MCF 10A (cell line): ENCODE measurements around the gene GTSF1L. TPM values are rescaled to one million over a fixed set of nuclear protein-coding genes. Genes with fewer than 3 reads are reported as not detected.

Source experiments
- BruUV-seq: library from RNA; stranded (reverse); fragments of 400-500 nt; replicated peaks from 2 replicates; lab custom pipeline; 2021; lab: Mats Ljungman, UMichigan
- CTCF ChIA-PET: fragments of 300-600 bp; sonication (Branson Sonifier 250); formaldehyde crosslinking; extraction: SDS; loops from one replicate; lab custom pipeline; 2021; ENCODE audit warnings: antibody characterized with exemption, inconsistent platforms; lab: Yijun Ruan, JAX
- POLR2A ChIA-PET: fragments of 300-600, 350-650 bp; sonication (Branson Sonifier 250); formaldehyde crosslinking; extraction: SDS; loops from one replicate; lab custom pipeline; 2020; ENCODE audit warnings: antibody characterized with exemption, inconsistent platforms; lab: Yijun Ruan, JAX
- DNase-seq: peaks from one replicate; pipeline ENCODE4 v3.0.0-alpha.2; 2018; ENCODE audit not compliant: unreplicated experiment
- H3K27ac Mint-ChIP-seq: one replicate; pipeline ENCODE4 v1.8.0; 2022; ENCODE audit warnings: mild to moderate bottlenecking, low read depth, mixed read lengths; ENCODE audit not compliant: unreplicated experiment
- H3K27me3 Mint-ChIP-seq: one replicate; pipeline ENCODE4 v1.8.0; 2022; ENCODE audit warnings: mixed read lengths; ENCODE audit not compliant: insufficient read depth, unreplicated experiment
- H3K36me3 Mint-ChIP-seq: one replicate; pipeline ENCODE4 v1.8.0; 2022; ENCODE audit warnings: mild to moderate bottlenecking, moderate library complexity, mixed read lengths; ENCODE audit not compliant: insufficient read depth, unreplicated experiment
- H3K4me1 Mint-ChIP-seq: one replicate; pipeline ENCODE4 v1.8.0; 2022; ENCODE audit warnings: mixed read lengths; ENCODE audit not compliant: insufficient read depth, unreplicated experiment
- H3K4me3 Mint-ChIP-seq: one replicate; pipeline ENCODE4 v1.8.0; 2022; ENCODE audit warnings: mild to moderate bottlenecking, moderate library complexity, mixed read lengths; ENCODE audit not compliant: unreplicated experiment
- H3K9me3 Mint-ChIP-seq: one replicate; pipeline ENCODE4 v1.8.0; 2022; ENCODE audit warnings: mixed read lengths; ENCODE audit not compliant: unreplicated experiment
- intact Hi-C: fragments of 100-400 bp; cut with micrococcal nuclease; formaldehyde crosslinking; loops from 2 replicates; pipeline ENCODE4 v1.14.1; 2022
- total RNA-seq: library from RNA; stranded (reverse); gene quantifications from 2 replicates; pipeline ENCODE4 v1.2.3, GENCODE V29; 2022
- TF ChIP-seq, protein P1 (sequence below): fragments of 200-600 bp; IDR thresholded peaks from one replicate; pipeline ENCODE4 v1.8.0; 2022; ENCODE audit warnings: antibody characterized with exemption, mild to moderate bottlenecking; ENCODE audit not compliant: unreplicated experiment

The GTSF1L gene
- total RNA-seq, 1 experiment from 2014 or later = not detected

DNA sequence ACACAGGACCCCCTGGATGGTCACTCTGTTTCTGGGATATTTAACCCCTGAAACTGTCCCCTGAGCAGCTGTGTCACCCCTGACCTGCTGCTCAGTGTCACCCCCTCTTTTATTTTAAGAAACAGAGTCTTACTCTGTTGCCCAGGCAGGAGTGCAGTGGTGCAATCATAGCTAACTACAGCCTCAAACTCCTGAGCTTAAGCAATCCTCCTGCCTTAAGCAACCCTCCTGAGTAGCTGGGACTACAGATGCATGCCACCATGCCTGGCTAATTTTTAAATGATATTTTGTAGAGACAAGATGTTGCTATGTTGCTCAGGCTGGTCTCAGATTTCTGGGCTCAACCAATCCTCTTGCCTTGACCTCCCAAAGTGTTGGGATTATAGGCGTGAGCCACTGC is 21.5 kb upstream of the GTSF1L start:
- Mint-ChIP-seq H3K4me3 (no peak overlapping the region), H3K4me1 (peaks cover 19% of the 10 kb centered on the region), H3K27ac (no peak overlapping the region), H3K36me3 (no peaks in the 10 kb centered on the region), H3K9me3 (no peaks in the 10 kb centered on the region), H3K27me3 (no peaks in the 10 kb centered on the region)
- ChIA-PET CTCF (interaction anchor here (0.6 to 16.1 kb wide), 23 partner anchors 12 to 1006 kb away, joined by 3 to 521 read pairs (median 7); partner anchors contain the start of gene GTSF1L), POLR2A (interaction anchor here (0.7 to 4.8 kb wide), 4 partner anchors 210 to 442 kb away, joined by 3 to 18 read pairs (median 4); no protein-coding TSS in a partner anchor)
- peak; percentile 47 for DNase-seq
- intact Hi-C loops = loop anchor here (2.0 kb wide), 1 partner anchor 299 kb away; no protein-coding TSS in a partner anchor
- BruUV-seq = no TSS peak
- TF ChIP-seq, protein P1, sequence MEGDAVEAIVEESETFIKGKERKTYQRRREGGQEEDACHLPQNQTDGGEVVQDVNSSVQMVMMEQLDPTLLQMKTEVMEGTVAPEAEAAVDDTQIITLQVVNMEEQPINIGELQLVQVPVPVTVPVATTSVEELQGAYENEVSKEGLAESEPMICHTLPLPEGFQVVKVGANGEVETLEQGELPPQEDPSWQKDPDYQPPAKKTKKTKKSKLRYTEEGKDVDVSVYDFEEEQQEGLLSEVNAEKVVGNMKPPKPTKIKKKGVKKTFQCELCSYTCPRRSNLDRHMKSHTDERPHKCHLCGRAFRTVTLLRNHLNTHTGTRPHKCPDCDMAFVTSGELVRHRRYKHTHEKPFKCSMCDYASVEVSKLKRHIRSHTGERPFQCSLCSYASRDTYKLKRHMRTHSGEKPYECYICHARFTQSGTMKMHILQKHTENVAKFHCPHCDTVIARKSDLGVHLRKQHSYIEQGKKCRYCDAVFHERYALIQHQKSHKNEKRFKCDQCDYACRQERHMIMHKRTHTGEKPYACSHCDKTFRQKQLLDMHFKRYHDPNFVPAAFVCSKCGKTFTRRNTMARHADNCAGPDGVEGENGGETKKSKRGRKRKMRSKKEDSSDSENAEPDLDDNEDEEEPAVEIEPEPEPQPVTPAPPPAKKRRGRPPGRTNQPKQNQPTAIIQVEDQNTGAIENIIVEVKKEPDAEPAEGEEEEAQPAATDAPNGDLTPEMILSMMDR = no peak

DNA sequence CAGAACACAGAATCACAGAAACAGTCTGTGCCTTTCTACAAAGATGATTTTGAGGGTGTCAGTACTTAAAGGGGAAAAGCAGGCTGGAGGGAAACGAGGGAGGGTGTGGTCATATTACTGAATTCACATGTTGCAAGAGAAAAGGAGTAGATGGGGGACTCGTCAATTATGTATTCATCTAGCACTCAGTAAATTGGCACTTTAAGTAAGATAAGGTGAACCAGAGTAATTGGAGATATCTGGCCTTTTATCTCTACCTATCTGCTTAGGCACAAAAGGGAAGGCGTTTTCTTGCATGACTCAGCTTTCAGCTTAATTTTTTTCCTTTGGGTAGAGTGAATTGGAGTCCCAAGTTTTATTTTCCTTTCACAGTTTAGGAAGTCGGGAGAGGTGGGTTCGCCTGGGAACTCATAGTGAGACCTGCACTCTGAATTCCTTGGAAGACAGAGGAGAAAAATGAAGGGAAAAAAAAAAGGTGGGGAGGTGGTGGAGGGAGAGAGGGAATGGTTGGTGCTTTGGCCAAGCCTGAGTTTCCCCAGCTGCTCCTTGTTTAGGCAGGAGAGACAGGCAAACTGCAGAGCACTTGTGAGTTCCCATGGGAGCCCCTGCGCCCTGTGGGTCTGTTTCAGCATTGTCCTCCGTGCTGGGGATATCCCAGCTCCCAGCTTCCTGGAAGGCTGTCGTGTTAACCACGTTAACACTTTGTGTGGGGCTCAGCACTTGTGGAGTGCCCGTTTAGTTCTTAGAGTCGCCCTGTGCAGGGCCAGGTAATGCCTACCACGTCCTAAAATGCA is 19.7 kb upstream of the GTSF1L start:
- CTCF ChIA-PET = interaction anchor here (0.6 to 16.1 kb wide), 5 partner anchors 116 to 338 kb away, joined by 3 to 521 read pairs (median 3); no protein-coding TSS in a partner anchor
- Mint-ChIP-seq H3K4me1 (peaks cover 17% of the 10 kb centered on the region), H3K9me3 (no peaks in the 10 kb centered on the region), H3K27ac (no peak overlapping the region), H3K4me3 (no peak overlapping the region), H3K36me3 (no peaks in the 10 kb centered on the region), H3K27me3 (no peaks in the 10 kb centered on the region)
- intact Hi-C loops = no loop called here
- no peak for DNase-seq
- no TSS peak for BruUV-seq
- TF ChIP-seq, protein P1 = no peak
- POLR2A ChIA-PET = interaction anchor here (0.7 kb wide), 1 partner anchor 351 kb away, joined by 3 read pairs; no protein-coding TSS in a partner anchor

DNA sequence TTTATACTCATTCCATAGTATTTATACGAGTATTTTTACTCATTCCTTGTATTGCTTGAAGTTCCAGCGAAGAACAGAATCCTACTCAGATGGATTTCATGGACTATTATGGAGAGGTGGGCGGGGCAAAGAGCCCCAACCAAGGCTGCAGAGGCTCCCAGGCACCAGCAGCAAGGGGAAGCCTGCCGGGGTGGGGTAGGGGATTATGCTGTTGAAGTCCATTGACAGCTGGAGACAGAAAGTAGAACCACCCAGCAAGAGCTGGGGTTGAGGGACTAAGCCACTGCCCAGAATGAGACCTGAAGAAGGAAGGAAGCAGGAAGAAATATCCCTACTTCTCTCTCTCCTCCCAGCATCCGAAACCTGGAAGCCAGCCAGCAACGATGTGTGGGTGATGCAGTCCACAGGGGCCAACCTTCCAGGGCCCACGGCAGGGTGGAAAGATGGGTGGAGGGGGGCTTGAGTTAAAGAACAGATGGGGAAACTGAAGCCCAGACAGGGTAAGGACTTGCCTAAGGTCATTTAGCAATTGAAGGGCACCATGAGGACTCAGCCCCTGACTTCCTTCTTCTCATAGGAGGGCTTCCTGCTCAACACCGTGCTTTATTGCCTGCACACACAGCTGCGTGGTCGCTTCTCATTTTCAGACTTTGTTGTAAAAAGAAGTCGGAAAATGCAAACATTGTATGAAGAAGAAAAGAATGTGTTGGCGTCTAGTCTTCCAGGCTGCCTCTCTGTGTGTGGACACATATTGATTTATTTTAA is 18.3 kb upstream of the GTSF1L start:
- TF ChIP-seq, protein P1 = no peak
- Mint-ChIP-seq H3K4me1 (peaks cover 5% of the 10 kb centered on the region), H3K27ac (no peak overlapping the region), H3K9me3 (no peaks in the 10 kb centered on the region), H3K4me3 (no peak overlapping the region), H3K27me3 (no peaks in the 10 kb centered on the region), H3K36me3 (no peaks in the 10 kb centered on the region)
- ChIA-PET CTCF (interaction anchor here (1.0 to 16.1 kb wide), 2 partner anchors 17 to 340 kb away, joined by 4 to 521 read pairs; no protein-coding TSS in a partner anchor), POLR2A (interaction anchor here (1.1 kb wide), 1 partner anchor 353 kb away, joined by 4 read pairs; no protein-coding TSS in a partner anchor)
- no TSS peak for BruUV-seq
- DNase-seq = no peak
- intact Hi-C loops = no loop called here
